ENCODE results near the gene ACTR6. TPM values are rescaled to one million over a fixed set of nuclear protein-coding genes. Genes with fewer than 3 reads are reported as not detected.

Gene ACTR6
- total RNA-seq (2014; rRNA removed; shearing (Covaris generic)) (25.1 and 36.3 TPM in 2 replicates), polyA plus RNA-seq (2016; fragmentation: Nextera tagmentation; extraction: Ambion mirVana) (29.7 and 31.5 TPM in 2 replicates)

DNA sequence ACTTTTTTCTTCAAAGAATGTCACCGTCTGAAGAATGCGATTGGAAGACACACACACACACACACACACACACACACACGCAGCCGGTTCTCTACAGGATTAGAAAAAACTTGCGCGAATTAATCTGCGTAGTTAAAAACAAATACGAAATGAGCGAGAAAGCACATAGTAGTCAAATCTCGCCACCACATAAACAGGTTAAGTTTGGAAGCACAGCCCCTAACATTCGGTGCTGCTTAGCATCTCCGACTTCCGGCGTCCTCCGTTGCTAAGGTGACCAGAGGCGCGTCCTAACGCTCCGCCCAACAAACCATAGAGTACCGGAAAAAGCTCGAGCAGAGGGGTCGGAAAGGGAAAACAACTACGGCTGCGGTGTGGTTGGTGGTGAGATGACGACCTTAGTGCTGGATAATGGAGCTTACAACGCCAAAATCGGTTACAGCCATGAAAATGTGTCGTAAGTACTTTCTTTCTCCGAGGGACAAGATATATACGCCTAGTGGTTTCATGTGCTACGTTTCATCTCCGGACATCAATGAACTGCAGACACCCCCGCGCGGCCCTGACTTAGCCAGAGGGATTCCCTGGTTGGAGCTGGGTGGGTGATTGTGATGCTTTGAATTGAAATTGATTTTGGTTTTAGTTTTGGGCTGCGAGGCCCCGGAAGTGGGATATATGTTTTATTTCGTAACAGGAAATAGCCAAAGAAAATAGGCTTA lies at the start of gene ACTR6:
Gene ACTR6 (plus strand): TSS at position 353 of the 719 bp plus-strand sequence. CDS start 37 bp downstream, at position 390.
- in situ Hi-C loops (cut with MboI): no loop called here
- Histone ChIP-seq H3K9me2 (ENCODE audit: insufficient read depth) (no peaks in the 10 kb centered on the region), H2AFZ (peak within 1 kb of the TSS; percentile 98), H3K9ac (peak within 1 kb of the TSS; percentile 90), H3K27ac (peak within 1 kb of the TSS; percentile 78), H3F3A (ENCODE audit: insufficient read depth) (peaks cover 16% of the 10 kb centered on the region), H3K4me3 (peak within 1 kb of the TSS; percentile 97), H3K9me3 (ENCODE audit: low read depth) (no peaks in the 10 kb centered on the region), H3K79me2 (ENCODE audit: insufficient read depth) (peaks cover 42% of the 10 kb centered on the region), H4K20me1 (ENCODE audit: insufficient read depth) (no peaks in the 10 kb centered on the region), H3K4me1 (ENCODE audit: insufficient read depth) (peaks cover 7% of the 10 kb centered on the region; the same call in 1 of the 2 replicates), H3K36me3 (ENCODE audit: low read depth) (peaks cover 6% of the 10 kb centered on the region; the same call in 1 of the 2 replicates), H3K4me2 (ENCODE audit: unreplicated experiment) (peak within 1 kb of the TSS; percentile 98), H3K27me3 (replicated peaks; ENCODE audit: insufficient read depth) (no peaks in the 10 kb centered on the region)
- no peak for TF ChIP-seq EZH2phosphoT487 (IDR thresholded peaks at IDR 0.05; ENCODE audit: insufficient read depth, low read depth)
- peak; percentile 98 for DNase-seq
- 0 to 2% methylated on average over 38 of the region's 38 CpGs for WGBS, 2 experiments (ENCODE audit: low coverage in 1 of 2, low lambda C conversion rate in 2 of 2, missing lambda C conversion rate in 2 of 2)

DNA sequence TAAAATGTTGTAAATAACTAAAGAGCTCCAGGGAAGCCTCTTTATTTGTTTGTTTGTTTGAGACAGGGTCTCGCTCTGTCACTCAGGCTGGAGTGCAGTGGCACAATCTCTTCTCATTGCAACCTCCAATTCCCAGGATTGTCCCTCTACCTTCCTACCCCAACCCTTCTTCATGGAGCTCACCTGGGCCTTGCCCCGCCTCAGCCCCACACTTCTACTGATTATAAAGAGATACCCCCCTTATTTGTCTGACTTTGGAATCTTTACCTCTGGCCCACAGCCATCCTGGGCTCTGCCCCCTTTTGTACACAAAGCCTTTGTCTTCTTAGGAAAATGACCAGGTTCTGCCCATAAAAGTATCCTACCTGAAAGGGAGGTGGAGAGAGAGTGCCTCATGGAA lies 48.8 kb upstream of the ACTR6 start:
- H3K4me3 ChIP-seq: no peak overlapping the region
- H3K4me2 ChIP-seq (ENCODE audit: unreplicated experiment): no peak overlapping the region
- no peaks in the 10 kb centered on the region for H3K9me2 ChIP-seq (ENCODE audit: insufficient read depth)
- H4K20me1 ChIP-seq (ENCODE audit: insufficient read depth): no peaks in the 10 kb centered on the region
- H3K36me3 ChIP-seq (ENCODE audit: low read depth): no peaks in the 10 kb centered on the region
- H2AFZ ChIP-seq: no peak overlapping the region
- no peaks in the 10 kb centered on the region for H3K79me2 ChIP-seq (ENCODE audit: insufficient read depth)
- H3K27ac ChIP-seq: no peak overlapping the region
- H3K4me1 ChIP-seq (ENCODE audit: insufficient read depth): no peaks in the 10 kb centered on the region
- TF ChIP-seq EZH2 (IDR thresholded peaks at IDR 0.05; ENCODE audit: insufficient read depth, poor library complexity, severe bottlenecking): no peak
- no peak for TF ChIP-seq EZH2phosphoT487 (IDR thresholded peaks at IDR 0.05; ENCODE audit: insufficient read depth, low read depth)
- H3K27me3 ChIP-seq (replicated peaks; ENCODE audit: insufficient read depth): no peaks in the 10 kb centered on the region
- H3F3A ChIP-seq (ENCODE audit: insufficient read depth): no peaks in the 10 kb centered on the region
- no peak for DNase-seq
- in situ Hi-C loops (cut with MboI): no loop called here
- no peak overlapping the region for H3K9ac ChIP-seq
- no peaks in the 10 kb centered on the region for H3K9me3 ChIP-seq (ENCODE audit: low read depth)
- 83 to 98% methylated on average over 2 of the region's 2 CpGs for WGBS, 2 experiments (ENCODE audit: low coverage in 1 of 2, low lambda C conversion rate in 2 of 2, missing lambda C conversion rate in 2 of 2)

DNA sequence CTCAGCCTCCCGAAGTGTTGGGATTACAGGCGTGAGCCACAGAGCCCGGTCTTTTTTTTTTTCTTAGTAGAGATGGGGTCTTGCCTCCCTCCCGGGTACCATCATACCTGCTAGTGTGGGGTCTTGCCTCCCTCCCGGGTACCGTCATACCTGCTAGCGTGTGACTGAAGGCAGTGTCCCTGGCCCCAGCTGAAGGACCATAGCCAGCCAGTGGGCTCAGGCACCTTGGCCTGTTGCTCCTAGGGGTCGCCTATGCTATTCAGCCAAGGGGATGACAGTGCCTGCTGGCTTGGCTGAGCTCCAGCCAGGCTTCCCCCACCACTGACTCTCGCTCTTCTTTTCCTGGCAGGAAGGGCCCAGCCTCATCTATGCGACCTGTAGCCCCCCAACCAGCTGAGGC lies 47.5 kb upstream of the ACTR6 start:
- Histone ChIP-seq H3K27ac (no peak overlapping the region), H3K4me1 (ENCODE audit: insufficient read depth) (no peaks in the 10 kb centered on the region), H3K4me2 (ENCODE audit: unreplicated experiment) (no peak overlapping the region), H4K20me1 (ENCODE audit: insufficient read depth) (no peaks in the 10 kb centered on the region), H3K9me2 (ENCODE audit: insufficient read depth) (no peaks in the 10 kb centered on the region), H3K9me3 (ENCODE audit: low read depth) (no peaks in the 10 kb centered on the region), H3K36me3 (ENCODE audit: low read depth) (no peaks in the 10 kb centered on the region), H3K4me3 (no peak overlapping the region), H3K27me3 (replicated peaks; ENCODE audit: insufficient read depth) (no peaks in the 10 kb centered on the region), H3K79me2 (ENCODE audit: insufficient read depth) (no peaks in the 10 kb centered on the region), H3K9ac (no peak overlapping the region), H2AFZ (no peak overlapping the region), H3F3A (ENCODE audit: insufficient read depth) (no peaks in the 10 kb centered on the region)
- in situ Hi-C loops (cut with MboI): no loop called here
- TF ChIP-seq EZH2 (IDR thresholded peaks at IDR 0.05; ENCODE audit: insufficient read depth, poor library complexity, severe bottlenecking) (no peak), EZH2phosphoT487 (IDR thresholded peaks at IDR 0.05; ENCODE audit: insufficient read depth, low read depth) (no peak)
- no peak for DNase-seq
- WGBS, 2 experiments (ENCODE audit: low coverage in 1 of 2, low lambda C conversion rate in 2 of 2, missing lambda C conversion rate in 2 of 2): 88 to 91% methylated on average over 9 to 10 of the region's 10 CpGs

DNA sequence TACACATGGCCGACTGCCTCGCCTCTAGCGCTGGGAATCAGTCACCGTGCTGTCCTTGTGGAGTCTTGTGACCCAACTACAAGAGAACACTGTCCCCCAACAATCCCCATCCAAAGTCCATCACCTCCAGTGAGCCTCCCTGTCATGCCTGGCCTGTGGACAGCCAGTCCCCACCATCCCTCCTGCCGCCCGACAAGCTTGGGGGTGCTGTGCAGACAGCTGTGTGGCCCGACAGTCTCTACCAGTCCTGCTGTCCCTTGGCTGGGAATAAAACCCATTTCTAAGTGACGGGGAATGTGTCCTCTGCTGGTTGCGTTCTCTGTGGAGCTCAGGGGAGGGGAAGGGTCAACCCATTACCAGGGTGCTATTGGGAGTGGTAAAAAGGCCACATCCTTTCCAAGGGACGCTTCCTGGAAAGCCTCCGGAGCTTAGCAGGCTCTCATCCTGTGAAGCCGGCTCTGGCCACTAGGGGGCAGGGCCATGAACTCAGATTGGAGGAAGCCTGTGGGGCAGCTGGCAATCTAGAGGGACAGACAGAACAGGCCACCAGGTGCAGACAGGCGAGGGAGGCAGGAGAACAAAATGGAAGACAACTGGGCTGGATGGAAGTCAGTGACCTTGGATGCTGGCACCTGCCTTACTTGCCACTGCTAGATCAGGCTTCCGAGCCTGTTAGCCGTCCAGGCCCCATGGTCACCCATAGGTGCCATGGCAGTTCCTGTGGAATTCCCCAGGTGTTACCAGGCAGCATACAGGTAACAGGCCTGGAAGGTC lies 46.0 kb upstream of the ACTR6 start:
- no peaks in the 10 kb centered on the region for H3F3A ChIP-seq (ENCODE audit: insufficient read depth)
- H2AFZ ChIP-seq: peak overlapping the region; percentile 40; the same call in 1 of the 2 replicates
- no peak overlapping the region for H3K4me2 ChIP-seq (ENCODE audit: unreplicated experiment)
- no peaks in the 10 kb centered on the region for H3K36me3 ChIP-seq (ENCODE audit: low read depth)
- in situ Hi-C loops (cut with MboI): no loop called here
- H3K27me3 ChIP-seq (replicated peaks; ENCODE audit: insufficient read depth): no peaks in the 10 kb centered on the region
- peak; percentile 71 for DNase-seq
- WGBS, 2 experiments (ENCODE audit: low coverage in 1 of 2, low lambda C conversion rate in 2 of 2, missing lambda C conversion rate in 2 of 2): 64 to 66% methylated on average over 15 of the region's 15 CpGs
- no peak overlapping the region for H3K9ac ChIP-seq
- H3K9me3 ChIP-seq (ENCODE audit: low read depth): no peaks in the 10 kb centered on the region
- H3K9me2 ChIP-seq (ENCODE audit: insufficient read depth): no peaks in the 10 kb centered on the region
- H4K20me1 ChIP-seq (ENCODE audit: insufficient read depth): no peaks in the 10 kb centered on the region
- H3K27ac ChIP-seq: no peak overlapping the region
- no peaks in the 10 kb centered on the region for H3K79me2 ChIP-seq (ENCODE audit: insufficient read depth)
- H3K4me3 ChIP-seq: no peak overlapping the region
- no peaks in the 10 kb centered on the region for H3K4me1 ChIP-seq (ENCODE audit: insufficient read depth)
- TF ChIP-seq EZH2phosphoT487 (IDR thresholded peaks at IDR 0.05; ENCODE audit: insufficient read depth, low read depth) (no peak), EZH2 (IDR thresholded peaks at IDR 0.05; ENCODE audit: insufficient read depth, poor library complexity, severe bottlenecking) (no peak)

Data from GM23248 (cell line).